ENCODE data around the gene HMGB2. TPM values are rescaled to one million over a fixed set of nuclear protein-coding genes. Genes with fewer than 3 reads are reported as not detected.

The HMGB2 gene
- total RNA-seq, 1 experiment from 2014 or later = 176 TPM

DNA sequence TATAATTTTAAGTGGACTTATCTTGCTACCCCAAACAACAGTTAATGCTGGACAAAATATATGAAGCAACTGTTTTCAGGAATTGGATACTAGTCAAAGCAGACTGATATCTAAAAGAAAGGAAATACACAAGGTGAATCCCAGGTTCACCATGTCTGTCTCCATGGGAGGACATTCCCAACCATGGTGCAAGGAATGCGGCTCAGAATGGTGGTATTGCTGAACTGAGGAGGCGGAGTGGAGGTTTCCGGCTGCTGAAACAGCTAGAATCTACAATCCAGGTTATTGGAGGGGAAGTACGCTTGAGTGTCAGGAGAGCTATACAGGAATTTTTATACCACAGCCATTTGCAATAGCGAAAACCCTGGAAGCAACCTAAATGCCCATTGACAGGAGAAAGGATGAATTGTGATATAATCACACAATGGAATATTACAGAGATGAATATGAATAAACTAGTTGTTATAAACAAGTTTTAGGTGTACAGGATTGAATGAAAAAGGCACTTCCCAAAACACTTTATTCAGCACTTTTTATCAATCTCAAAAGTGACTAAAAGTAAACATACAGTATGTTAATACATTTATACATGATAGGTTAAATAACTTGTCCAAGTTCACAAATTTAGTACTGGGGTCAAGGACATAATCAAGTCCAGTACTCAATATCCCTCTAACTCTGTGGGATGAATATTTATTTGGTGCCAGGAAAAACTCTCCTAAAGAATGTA is 9.0 kb downstream of the HMGB2 start:
- no peak for DNase-seq (ENCODE audit: unreplicated experiment)
- BruUV-seq (replicated peaks) = no TSS peak
- POLR2A ChIA-PET = interaction anchor here (0.6 to 1.7 kb wide), 3 partner anchors 8 to 91 kb away, joined by 3 to 13 read pairs (median 4); partner anchors contain the start of gene HMGB2
- intact Hi-C loops (cut with micrococcal nuclease) = no loop called here
- H3K36me3 Mint-ChIP-seq (ENCODE audit: insufficient read depth, unreplicated experiment) = peaks cover 41% of the 10 kb centered on the region
- H3K27me3 Mint-ChIP-seq (ENCODE audit: insufficient read depth, unreplicated experiment) = no peaks in the 10 kb centered on the region
- no peaks in the 10 kb centered on the region for H3K4me1 Mint-ChIP-seq (ENCODE audit: insufficient read depth, unreplicated experiment)
- CTCF ChIA-PET = interaction anchor here (0.9 kb wide), 1 partner anchor 94 kb away, joined by 3 read pairs; no protein-coding TSS in a partner anchor
- TF ChIP-seq, protein P1, sequence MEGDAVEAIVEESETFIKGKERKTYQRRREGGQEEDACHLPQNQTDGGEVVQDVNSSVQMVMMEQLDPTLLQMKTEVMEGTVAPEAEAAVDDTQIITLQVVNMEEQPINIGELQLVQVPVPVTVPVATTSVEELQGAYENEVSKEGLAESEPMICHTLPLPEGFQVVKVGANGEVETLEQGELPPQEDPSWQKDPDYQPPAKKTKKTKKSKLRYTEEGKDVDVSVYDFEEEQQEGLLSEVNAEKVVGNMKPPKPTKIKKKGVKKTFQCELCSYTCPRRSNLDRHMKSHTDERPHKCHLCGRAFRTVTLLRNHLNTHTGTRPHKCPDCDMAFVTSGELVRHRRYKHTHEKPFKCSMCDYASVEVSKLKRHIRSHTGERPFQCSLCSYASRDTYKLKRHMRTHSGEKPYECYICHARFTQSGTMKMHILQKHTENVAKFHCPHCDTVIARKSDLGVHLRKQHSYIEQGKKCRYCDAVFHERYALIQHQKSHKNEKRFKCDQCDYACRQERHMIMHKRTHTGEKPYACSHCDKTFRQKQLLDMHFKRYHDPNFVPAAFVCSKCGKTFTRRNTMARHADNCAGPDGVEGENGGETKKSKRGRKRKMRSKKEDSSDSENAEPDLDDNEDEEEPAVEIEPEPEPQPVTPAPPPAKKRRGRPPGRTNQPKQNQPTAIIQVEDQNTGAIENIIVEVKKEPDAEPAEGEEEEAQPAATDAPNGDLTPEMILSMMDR (IDR thresholded peaks at IDR 0.05; ENCODE audit: unreplicated experiment) = no peak
- no peak overlapping the region for H3K27ac Mint-ChIP-seq (ENCODE audit: low read depth, unreplicated experiment)
- H3K9me3 Mint-ChIP-seq (ENCODE audit: unreplicated experiment) = no peaks in the 10 kb centered on the region
- H3K4me3 Mint-ChIP-seq (ENCODE audit: unreplicated experiment) = no peak overlapping the region

DNA sequence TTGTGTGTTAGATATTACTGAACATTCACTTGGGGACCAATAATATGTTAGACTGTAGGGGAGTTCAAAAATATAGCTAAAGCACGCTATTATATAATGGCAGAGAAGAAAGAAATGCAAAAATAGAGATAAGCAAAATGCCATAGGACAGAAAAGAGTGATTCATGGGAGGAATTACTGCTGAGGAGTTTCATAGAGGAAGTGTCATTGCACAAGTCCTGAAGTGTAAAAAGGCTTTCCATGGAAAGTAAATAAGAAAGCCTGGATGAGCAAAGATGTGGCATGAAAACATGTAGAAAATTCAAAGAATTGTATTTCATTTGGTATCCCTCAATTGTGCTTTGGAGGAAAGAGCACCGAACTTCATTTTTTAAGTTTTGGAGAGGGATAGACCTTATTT is 14.5 kb downstream of the HMGB2 start:
- BruUV-seq (replicated peaks) = no TSS peak
- no peak overlapping the region for H3K27ac Mint-ChIP-seq (ENCODE audit: low read depth, unreplicated experiment)
- no peaks in the 10 kb centered on the region for H3K27me3 Mint-ChIP-seq (ENCODE audit: insufficient read depth, unreplicated experiment)
- H3K4me3 Mint-ChIP-seq (ENCODE audit: unreplicated experiment) = no peak overlapping the region
- H3K4me1 Mint-ChIP-seq (ENCODE audit: insufficient read depth, unreplicated experiment) = peaks cover 12% of the 10 kb centered on the region
- intact Hi-C loops (cut with micrococcal nuclease) = loop anchor here (2.0 to 5.0 kb wide), 2 partner anchors 175 to 307 kb away; no protein-coding TSS in a partner anchor
- no peaks in the 10 kb centered on the region for H3K9me3 Mint-ChIP-seq (ENCODE audit: unreplicated experiment)
- CTCF ChIA-PET = interaction anchor here (0.7 to 5.3 kb wide), 20 partner anchors 9 to 672 kb away, joined by 3 to 124 read pairs (median 3); partner anchors contain the start of genes HMGB2 and SAP30
- no peaks in the 10 kb centered on the region for H3K36me3 Mint-ChIP-seq (ENCODE audit: insufficient read depth, unreplicated experiment)
- peak; percentile 42 for DNase-seq (ENCODE audit: unreplicated experiment)
- POLR2A ChIA-PET = interaction anchor here (0.7 to 6.2 kb wide), 7 partner anchors 13 to 966 kb away, joined by 3 to 95 read pairs (median 5); partner anchors contain the start of genes HMGB2 and SAP30
- TF ChIP-seq, protein P1 (IDR thresholded peaks at IDR 0.05; ENCODE audit: unreplicated experiment) = no peak

DNA sequence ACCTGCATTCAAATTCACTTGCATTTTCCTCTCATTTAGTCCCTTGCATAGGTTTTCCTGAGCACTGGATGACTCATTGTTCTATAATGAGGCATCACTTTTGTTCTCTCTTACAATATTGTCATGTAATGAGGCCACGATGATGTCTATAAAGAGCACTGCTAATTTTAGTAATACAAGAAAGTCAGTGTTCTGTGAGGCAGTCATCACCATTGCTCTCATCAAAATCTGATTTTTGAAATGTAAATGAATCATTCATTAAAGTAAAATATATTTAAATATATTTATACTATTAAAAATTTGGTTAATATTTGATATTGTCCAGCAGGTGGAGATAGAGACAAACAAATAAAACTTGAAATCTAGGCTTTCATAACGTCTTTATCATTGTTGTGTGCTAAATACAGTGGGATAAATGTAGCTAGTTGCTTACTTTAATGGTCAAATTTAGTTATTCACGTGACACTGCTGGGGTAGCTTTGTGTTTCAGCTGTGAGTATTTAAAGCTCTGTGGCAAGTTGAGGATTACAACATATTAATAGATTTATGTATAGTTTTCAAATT is 15.4 kb downstream of the HMGB2 start:
- no peaks in the 10 kb centered on the region for H3K9me3 Mint-ChIP-seq (ENCODE audit: unreplicated experiment)
- BruUV-seq (replicated peaks) = no TSS peak
- no peak overlapping the region for H3K27ac Mint-ChIP-seq (ENCODE audit: low read depth, unreplicated experiment)
- POLR2A ChIA-PET = interaction anchor here (1.0 to 6.2 kb wide), 7 partner anchors 14 to 966 kb away, joined by 3 to 95 read pairs (median 5); partner anchors contain the start of genes HMGB2 and SAP30
- intact Hi-C loops (cut with micrococcal nuclease) = loop anchor here (1.0 to 5.0 kb wide), 3 partner anchors 98 to 306 kb away; no protein-coding TSS in a partner anchor
- H3K36me3 Mint-ChIP-seq (ENCODE audit: insufficient read depth, unreplicated experiment) = no peaks in the 10 kb centered on the region
- H3K4me1 Mint-ChIP-seq (ENCODE audit: insufficient read depth, unreplicated experiment) = peaks cover 12% of the 10 kb centered on the region
- peak; percentile 56 for DNase-seq (ENCODE audit: unreplicated experiment)
- no peaks in the 10 kb centered on the region for H3K27me3 Mint-ChIP-seq (ENCODE audit: insufficient read depth, unreplicated experiment)
- TF ChIP-seq, protein P1 (IDR thresholded peaks at IDR 0.05; ENCODE audit: unreplicated experiment) = peak; percentile 46
- H3K4me3 Mint-ChIP-seq (ENCODE audit: unreplicated experiment) = no peak overlapping the region
- CTCF ChIA-PET = interaction anchor here (0.6 to 5.3 kb wide), 21 partner anchors 10 to 429 kb away, joined by 3 to 124 read pairs (median 3); partner anchors contain the start of gene HMGB2

DNA sequence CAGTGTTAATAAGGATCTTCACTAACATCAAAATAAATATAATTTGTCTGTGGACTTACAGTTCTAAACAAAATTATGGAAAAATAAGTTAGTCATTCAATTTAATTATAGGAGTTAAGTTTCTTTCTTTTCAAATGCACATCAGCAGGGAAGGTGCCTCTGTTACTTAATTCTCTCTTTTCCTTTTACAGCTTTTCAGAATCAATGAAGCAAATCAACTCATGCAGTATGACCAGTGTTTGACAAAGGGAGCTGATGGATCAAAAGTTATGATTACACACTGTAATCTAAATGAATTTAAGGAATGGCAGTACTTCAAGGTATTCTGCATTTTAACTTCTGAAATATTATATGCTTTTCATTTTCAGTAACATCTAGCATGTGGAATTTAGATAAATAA is 15.9 kb downstream of the HMGB2 start:
- no peaks in the 10 kb centered on the region for H3K36me3 Mint-ChIP-seq (ENCODE audit: insufficient read depth, unreplicated experiment)
- no peaks in the 10 kb centered on the region for H3K9me3 Mint-ChIP-seq (ENCODE audit: unreplicated experiment)
- H3K27me3 Mint-ChIP-seq (ENCODE audit: insufficient read depth, unreplicated experiment) = no peaks in the 10 kb centered on the region
- H3K4me3 Mint-ChIP-seq (ENCODE audit: unreplicated experiment) = no peak overlapping the region
- no peak overlapping the region for H3K27ac Mint-ChIP-seq (ENCODE audit: low read depth, unreplicated experiment)
- ChIA-PET POLR2A (interaction anchor here (3.9 to 6.2 kb wide), 3 partner anchors 14 to 97 kb away, joined by 28 to 95 read pairs (median 49); partner anchors contain the start of genes HMGB2 and SAP30), CTCF (interaction anchor here (0.7 to 5.3 kb wide), 6 partner anchors 9 to 176 kb away, joined by 3 to 124 read pairs (median 14); no protein-coding TSS in a partner anchor)
- peaks cover 12% of the 10 kb centered on the region for H3K4me1 Mint-ChIP-seq (ENCODE audit: insufficient read depth, unreplicated experiment)
- intact Hi-C loops (cut with micrococcal nuclease) = loop anchor here (1.0 to 5.0 kb wide), 3 partner anchors 98 to 306 kb away; no protein-coding TSS in a partner anchor
- BruUV-seq (replicated peaks) = no TSS peak
- TF ChIP-seq, protein P1 (IDR thresholded peaks at IDR 0.05; ENCODE audit: unreplicated experiment) = no peak
- no peak for DNase-seq (ENCODE audit: unreplicated experiment)

Data from MCF 10A (cell line).